Epithelial cell of esophagus (primary cell): ENCODE results near the gene BIN1.

Source experiments
- DNase-seq: peaks from one replicate; pipeline ENCODE4 v3.0.0; 2010; ENCODE audit warnings: low read depth
- H3K4me3 ChIP-seq: 2 replicates; pipeline ENCODE4 v1.5.1; 2011; ENCODE audit warnings: mild to moderate bottlenecking, low read length, control low read depth
- CTCF ChIP-seq: IDR thresholded peaks from 2 replicates; pipeline ENCODE4 v1.5.1; 2011; ENCODE audit warnings: low read depth, mild to moderate bottlenecking, low read length, control low read depth, inconsistent platforms; ENCODE audit not compliant: insufficient read depth; ENCODE audit errors: missing control alignments

The BIN1 gene

GRCh38 chr2:127056086-127056485 lies 50.9 kb downstream of the BIN1 start:
- TF ChIP-seq CTCF, result no peak
- H3K4me3 ChIP-seq, result no peak overlapping the region
- DNase-seq, result no peak

- TF ChIP-seq CTCF, result no peak
- H3K4me3 ChIP-seq, result no peak overlapping the region
- no peak for DNase-seq
Observed at GRCh38 chr2:127055786-127056076, 51.2 kb downstream of the BIN1 start.

GRCh38 chr2:127054996-127055785 lies 51.8 kb downstream of the BIN1 start:
- no peak for TF ChIP-seq CTCF
- H3K4me3 ChIP-seq, result no peak overlapping the region
- no peak for DNase-seq

GRCh38 chr2:127054604-127054930 lies 52.4 kb downstream of the BIN1 start:
- H3K4me3 ChIP-seq, result no peak overlapping the region
- no peak for DNase-seq
- TF ChIP-seq CTCF, result no peak

GRCh38 chr2:127053731-127054603 lies 53.0 kb downstream of the BIN1 start:
- no peak for DNase-seq
- H3K4me3 ChIP-seq, result no peak overlapping the region

More at GRCh38 chr2:127053731-127054603, 53.0 kb downstream of the BIN1 start:
- no peak for TF ChIP-seq CTCF
